Amniotic epithelial cell (primary cell): ENCODE results near the gene MAL.

Experiments
- DNase-seq: peaks from one replicate; pipeline ENCODE4 v3.0.0-alpha.2; 2010; ENCODE audit warnings: low read depth

Gene MAL

GRCh38 chr2:95048825-95049682, 23.5 kb downstream of the MAL start:
- DNase-seq: no peak

GRCh38 chr2:95049683-95049955, 24.1 kb downstream of the MAL start:
- no peak for DNase-seq

DNA sequence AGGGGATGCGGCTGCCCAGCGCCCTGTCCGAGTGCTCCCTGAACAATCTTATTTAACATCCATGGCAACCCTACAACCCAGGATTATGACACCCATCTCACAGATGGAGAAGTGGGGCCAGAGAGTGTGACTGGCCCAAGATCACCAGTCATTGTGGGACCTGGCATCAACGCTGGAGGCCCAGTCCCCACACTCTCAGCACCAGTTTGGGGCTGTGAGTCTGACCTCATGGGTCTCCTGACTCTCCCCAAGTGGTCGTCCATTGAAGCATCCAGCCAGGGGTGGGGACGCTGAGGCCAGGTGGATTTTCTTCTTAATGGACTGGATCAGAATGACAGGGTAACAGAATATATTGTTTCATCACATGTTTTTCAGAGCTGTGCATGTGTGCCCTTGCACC, 24.5 kb downstream of the MAL start:
- DNase-seq: no peak

GRCh38 chr2:95050385-95051300, 25.1 kb downstream of the MAL start:
- no peak for DNase-seq

DNA sequence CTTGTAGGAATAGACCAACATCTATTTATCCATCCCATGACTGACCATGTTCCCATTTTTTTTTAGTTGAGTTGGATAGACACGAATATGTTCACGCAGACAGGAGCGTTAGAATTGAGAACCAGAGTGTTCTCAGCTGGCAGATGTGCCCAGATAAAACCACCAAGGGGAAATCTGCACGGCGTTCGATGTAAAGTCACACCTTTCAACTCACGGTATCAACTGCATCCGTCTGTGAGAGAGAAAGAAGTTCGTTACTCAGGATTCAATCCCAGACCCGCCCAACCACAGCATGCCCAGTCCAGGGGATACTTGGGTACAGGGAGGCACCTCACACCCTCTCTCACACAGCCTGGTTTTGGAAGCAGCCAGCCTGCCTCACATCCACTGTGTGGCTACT, 26.1 kb downstream of the MAL start:
- no peak for DNase-seq

DNA sequence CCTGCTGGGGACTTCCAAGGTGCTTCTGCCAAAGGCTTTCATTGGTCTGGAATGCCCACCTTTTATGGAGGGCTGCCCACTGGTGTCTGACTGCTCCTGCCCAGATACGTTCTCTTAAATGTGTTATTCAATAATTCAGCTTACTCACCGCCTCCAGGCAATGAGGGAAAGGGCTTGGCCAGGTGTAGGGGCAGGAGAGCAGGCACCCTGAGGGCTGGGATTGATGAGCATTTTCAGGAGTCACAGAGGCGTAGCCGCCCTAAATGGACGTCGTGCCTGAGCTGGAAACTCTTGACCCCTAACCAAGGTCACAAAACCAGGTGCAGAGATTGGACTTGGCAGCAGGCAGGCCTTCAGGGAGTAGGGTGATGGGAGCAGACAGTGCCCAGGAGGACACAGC, 26.8 kb downstream of the MAL start:
- DNase-seq: no peak

DNA sequence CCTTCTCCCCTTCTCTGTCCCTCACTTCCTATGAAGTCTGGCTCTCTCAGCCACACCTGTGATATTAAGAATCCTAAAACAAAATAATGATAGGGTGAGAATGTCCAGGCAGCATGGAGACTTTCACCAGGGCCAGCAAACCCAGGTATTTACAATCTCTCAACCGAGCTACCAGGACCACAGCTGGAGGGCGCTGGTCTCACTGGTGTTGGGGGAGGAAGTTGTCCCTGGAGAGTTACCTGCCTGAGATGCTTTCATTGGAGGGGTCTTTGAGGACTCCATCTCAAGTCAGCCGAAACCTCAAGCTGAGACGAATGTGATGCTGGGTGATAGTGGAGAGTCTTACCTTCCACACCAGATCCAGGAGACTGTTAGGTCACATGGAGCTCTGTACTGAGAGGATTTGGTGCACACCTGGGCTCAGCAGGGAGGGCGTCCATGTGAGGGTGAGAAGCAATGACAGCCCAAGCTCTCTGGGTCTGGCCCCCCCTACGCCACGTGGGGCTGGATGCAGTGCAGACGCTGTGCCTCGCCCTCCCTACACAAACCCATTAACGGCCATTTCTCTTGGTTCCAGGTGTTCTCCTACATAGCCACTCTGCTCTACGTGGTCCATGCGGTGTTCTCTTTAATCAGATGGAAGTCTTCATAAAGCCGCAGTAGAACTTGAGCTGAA, 27.4 kb downstream of the MAL start:
- no peak for DNase-seq

- no peak for DNase-seq
Observed at GRCh38 chr2:95053543-95053942, 28.0 kb downstream of the MAL start.

- DNase-seq: no peak
Observed at GRCh38 chr2:95054016-95054415, 28.5 kb downstream of the MAL start.

- no peak for DNase-seq
Observed at GRCh38 chr2:95055262-95055661, 29.8 kb downstream of the MAL start.

DNA sequence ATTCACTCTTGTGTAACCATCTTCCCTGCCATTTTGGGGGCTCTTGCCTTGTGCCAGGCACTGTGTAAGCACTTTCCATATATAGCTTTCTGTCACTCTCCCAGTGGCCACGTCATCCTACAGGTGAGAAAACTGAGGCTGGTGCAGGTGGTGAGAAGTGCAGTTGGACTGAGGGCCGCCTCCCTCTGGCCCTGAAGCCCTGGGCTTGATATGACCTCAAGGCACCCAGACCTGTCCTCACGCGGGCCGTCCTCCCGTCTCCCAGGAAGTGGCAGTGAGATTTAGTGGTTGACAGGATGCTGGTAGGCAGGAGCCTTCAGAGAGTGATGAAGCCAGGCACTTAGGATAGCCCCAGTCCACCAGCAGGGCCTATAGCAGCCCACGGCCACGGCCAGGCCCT, 30.5 kb downstream of the MAL start:
- DNase-seq: no peak

GRCh38 chr2:95056461-95057459, 31.3 kb downstream of the MAL start:
- DNase-seq: no peak

DNA sequence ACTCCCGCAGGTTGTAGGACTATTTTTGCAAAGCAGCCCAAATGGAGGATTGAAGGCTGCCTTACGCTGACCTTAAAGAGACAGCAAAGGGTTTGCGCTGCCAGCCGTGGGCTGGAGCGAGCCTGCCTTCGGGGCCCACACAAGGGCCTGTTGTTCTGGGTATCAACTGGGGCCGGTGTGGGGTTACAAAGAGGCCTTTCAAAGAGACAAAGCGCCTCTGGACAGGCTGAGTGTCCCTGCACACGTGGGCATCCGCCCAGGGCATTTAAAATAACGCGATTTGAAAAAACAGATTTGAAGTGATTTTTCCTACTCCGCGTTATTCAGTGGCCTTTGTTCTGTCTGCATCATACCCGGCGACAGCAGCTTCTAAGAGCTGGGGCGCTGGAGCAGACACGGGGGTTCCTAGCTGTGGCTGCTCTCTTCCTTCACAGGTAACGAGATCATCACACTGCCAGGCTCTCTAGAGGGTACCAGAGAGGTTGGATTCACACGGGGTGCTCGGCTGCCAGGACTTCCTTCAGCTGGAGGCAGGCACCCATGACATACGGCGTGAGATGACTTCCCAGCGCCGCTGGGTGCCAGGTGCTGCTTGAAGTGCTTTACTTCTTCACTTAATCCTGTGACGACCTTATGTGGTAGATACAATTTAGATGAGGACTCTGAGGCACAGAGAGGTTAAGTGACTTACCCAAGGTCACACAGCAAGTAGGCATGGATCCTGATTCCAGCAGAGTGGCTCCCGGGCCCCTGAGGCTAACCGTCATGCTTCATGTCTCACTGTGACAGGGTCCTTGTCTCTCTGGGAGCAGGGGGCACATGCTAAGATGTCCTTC, 32.2 kb downstream of the MAL start:
- no peak for DNase-seq

- no peak for DNase-seq
Observed at GRCh38 chr2:95058466-95058988, 33.0 kb downstream of the MAL start.

DNA sequence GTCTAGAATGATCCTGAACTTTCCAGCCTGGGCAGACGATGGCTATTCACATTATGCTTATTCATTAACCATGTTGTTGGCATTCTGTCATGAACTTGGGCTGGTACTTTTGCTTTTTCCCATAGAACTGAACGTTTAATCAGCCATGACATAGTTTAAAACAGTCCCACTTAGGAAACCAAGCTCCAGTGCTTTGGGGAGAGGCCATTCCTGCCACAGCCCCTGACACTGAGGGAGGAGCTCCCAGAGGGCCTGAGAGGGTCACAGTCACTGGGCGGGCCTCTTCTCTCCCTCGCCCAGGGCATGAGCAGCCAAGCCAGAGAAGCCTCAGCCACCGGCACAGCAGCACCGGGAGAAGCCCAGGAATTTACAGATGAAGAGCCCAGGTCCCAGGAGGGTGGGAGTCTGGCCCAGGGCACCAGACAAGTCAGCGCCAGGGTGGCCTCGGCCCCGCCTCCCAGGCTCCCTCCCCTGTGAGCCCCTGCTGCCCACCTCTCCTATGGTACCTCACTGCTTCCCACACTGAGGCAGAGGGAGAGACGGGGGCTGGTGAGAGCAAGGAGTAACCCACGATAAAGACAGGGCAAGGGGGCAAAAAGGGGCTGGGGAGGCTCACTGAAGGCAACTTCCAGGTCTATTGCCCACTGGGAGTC, 33.6 kb downstream of the MAL start:
- no peak for DNase-seq

GRCh38 chr2:95059656-95060370, 34.3 kb downstream of the MAL start:
- DNase-seq: no peak

DNA sequence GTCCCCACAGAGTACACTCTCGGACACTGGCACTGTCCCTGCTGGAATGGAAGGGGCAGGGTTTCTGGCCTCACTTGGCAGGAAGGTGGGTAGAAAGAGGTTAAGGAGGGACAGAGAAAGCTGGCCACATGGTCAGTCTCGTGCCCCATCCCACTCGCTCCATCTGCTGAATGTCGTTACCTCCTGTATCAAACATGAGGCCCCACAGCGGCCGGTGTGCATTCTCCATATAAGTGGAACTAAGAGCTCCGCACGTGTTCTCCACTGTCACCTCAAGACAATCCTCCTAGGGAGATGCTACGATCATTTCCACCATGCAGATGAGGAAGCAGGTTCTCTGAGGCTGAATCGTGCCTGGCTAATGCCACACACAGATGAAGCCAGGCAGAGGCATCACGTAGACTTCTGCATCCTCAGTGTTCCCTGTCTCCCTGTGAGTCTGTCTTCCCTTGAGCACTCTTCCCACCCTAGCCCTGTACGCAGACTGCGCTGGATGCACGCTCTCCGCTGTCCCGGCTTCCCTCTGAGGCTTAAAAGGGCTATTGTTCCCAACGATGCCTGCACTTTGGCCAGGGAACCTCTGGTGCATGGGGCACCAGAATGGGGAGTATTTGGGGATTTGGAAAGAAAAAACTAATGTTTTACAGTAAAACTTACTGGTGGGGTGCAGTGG, 35.1 kb downstream of the MAL start:
- no peak for DNase-seq

GRCh38 chr2:95061119-95061512, 35.6 kb downstream of the MAL start:
- no peak for DNase-seq
